Transverse colon (tissue), 3 donors: ENCODE results near the gene FANCI.
"Not testable (repeated sequence)": the region's sequence is repeated elsewhere in the genome, so short reads cannot be mapped to it uniquely, and the experiment has no call there.

ENCODE experiments used
- EP300 ChIP-seq: sonication (generic); formaldehyde crosslinking; IDR thresholded peaks from one replicate; pipeline ENCODE4 v1.6.1; 2017; ENCODE audit warnings: antibody characterized with exemption, low read depth
- POLR2AphosphoS5 ChIP-seq, 3 donors: sonication (generic); formaldehyde crosslinking; IDR thresholded peaks; one replicate each; pipeline ENCODE4 v1.6.1; 2016; ENCODE audit warnings: antibody characterized with exemption in 3 of 3

GRCh38 chr15:89250142-89250541 lies 6.4 kb downstream of the FANCI start:
- TF ChIP-seq EP300; POLR2AphosphoS5 (IDR thresholded peaks at IDR 0.05): not testable (repeated sequence)
